Activated effector memory CD4-positive, alpha-beta T cell treated with anti-CD3 and anti-CD28 coated beads, Interleukin-2, amount 50 U/mL, for 16 hours (primary cell): ENCODE results near the gene L1TD1.
"Not testable (repeated sequence)": the region's sequence is repeated elsewhere in the genome, so short reads cannot be mapped to it uniquely, and the experiment has no call there.

Experiments used
- DNase-seq: peaks from one replicate; pipeline ENCODE4 v3.0.0-alpha.2; 2020

The L1TD1 gene

GRCh38 chr1:62198781-62199125 lies 4.1 kb downstream of the L1TD1 start:
- DNase-seq = no peak

DNA sequence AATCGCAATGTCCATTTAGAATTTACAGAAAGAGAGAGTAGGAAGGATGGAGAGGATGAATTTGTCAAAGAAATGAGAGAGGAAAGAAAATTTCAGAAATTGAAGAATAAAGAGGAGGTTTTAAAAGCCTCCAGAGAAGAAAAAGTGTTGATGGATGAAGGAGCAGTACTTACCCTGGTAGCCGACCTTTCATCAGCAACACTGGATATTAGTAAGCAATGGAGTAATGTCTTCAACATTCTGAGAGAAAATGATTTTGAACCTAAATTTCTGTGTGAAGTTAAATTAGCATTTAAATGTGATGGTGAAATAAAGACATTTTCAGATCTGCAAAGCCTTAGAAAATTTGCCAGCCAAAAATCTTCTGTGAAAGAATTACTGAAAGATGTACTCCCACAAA lies 12.5 kb downstream of the L1TD1 start:
- no peak for DNase-seq

- DNase-seq = no peak
These were observed 13.4 kb downstream of the L1TD1 start for GRCh38 chr1:62208087-62208486.

DNA sequence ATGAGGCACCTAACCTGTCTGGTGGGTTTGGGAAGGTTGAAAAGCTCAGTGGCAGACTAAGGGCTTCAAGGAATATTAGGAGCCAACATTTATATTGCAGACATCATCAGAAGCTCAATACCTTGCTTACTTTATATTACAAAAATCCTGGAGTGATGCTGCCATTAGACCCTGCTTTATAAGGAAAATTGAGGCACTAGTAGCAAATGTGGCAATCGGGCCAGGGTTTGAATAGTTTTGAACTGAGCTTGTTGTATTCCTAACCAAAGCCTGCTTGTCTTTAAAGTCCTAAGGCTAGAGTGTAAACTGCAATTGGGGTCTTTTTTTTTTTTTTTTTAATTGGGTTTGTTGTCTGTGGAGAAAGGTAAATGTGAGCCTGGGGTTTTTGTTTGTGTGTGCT lies 14.3 kb downstream of the L1TD1 start:
- no peak for DNase-seq

DNA sequence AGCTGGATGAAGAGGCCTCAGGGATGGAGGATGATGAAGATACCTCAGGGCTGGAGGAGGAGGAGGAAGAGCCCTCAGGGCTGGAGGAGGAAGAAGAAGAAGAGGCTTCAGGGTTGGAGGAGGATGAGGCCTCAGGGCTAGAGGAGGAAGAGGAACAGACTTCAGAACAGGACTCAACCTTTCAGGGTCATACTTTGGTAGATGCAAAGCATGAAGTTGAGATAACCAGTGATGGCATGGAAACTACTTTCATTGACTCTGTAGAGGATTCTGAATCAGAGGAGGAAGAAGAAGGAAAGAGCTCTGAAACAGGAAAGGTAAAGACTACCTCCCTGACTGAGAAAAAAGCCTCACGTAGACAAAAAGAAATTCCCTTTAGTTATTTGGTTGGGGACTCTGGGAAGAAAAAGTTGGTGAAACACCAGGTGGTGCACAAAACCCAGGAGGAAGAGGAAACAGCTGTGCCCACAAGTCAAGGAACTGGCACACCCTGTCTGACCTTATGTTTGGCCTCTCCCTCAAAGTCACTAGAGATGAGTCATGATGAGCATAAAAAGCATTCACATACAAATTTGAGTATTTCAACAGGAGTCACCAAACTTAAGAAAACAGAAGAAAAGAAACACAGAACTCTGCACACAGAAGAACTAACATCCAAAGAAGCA lies 15.4 kb downstream of the L1TD1 start:
- DNase-seq = no peak

GRCh38 chr1:62210960-62211359 lies 16.3 kb downstream of the L1TD1 start:
- no peak for DNase-seq

- DNase-seq = no peak
These were observed 17.8 kb downstream of the L1TD1 start for GRCh38 chr1:62212411-62212810.

- DNase-seq = no peak
These were observed 18.6 kb downstream of the L1TD1 start for GRCh38 chr1:62213075-62213914.

GRCh38 chr1:62218604-62219003 lies 24.0 kb downstream of the L1TD1 start:
- DNase-seq = no peak

DNA sequence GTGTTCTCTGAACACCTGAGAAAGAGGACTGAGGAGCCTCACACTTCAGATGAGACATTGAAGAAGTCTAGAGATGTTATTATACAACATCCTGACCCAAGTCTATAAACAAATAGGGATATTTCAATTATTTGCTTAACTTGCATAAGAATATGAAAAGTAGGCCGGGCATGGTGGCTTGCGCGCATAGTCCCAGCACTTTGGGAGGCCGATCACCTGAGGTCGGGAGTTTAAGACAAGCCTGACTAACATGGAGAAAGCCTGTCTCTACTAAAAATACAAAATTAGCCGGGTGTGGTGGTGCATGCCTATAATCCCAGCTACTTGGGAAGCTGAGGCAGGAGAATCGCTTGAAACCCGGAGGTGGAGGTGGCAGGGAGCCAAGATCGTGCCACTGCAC lies 25.8 kb downstream of the L1TD1 start:
- not testable (repeated sequence) for DNase-seq

- DNase-seq = no peak
These were observed 26.5 kb downstream of the L1TD1 start for GRCh38 chr1:62221171-62221570.

DNA sequence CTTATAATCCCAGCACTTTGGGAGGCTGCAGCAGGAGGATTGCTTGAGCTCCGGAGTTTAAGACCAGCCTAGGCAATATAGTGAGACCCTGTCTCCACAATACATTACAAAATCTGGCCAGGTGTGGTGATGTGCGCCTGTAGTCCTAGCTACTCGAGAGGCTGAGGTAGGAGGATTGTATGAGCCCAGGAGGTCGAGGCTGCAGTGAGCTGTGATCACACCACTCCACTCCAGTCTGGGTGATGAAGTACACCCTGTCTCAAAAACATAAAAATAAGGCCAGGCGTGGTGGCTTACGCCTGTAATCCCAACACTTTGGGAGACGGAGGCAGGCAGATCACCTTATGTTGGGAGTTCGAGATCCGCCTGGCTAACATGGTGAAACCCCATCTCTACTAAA lies 27.7 kb downstream of the L1TD1 start:
- no peak for DNase-seq

GRCh38 chr1:62224182-62224581 lies 29.5 kb downstream of the L1TD1 start:
- DNase-seq = no peak

DNA sequence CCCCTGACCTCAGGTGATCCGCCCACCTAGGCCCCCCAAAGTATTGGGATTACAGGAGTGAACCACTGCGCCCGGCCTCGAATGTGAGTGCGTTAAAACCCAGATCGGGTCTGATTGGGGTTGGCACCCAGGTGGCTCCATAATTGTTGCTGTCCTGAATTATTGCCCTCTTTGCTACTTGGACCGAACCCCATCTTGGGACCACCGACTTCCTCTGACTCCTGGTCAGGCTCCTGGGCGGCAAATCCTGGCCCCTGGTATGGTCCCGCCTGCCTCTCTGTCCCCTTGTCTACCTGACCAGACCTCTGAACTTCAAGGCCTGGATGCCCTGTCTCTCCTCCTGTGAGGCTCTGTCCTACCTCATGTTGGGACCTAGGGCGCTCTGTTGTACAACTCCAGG lies 32.8 kb downstream of the L1TD1 start:
- DNase-seq = no peak

DNA sequence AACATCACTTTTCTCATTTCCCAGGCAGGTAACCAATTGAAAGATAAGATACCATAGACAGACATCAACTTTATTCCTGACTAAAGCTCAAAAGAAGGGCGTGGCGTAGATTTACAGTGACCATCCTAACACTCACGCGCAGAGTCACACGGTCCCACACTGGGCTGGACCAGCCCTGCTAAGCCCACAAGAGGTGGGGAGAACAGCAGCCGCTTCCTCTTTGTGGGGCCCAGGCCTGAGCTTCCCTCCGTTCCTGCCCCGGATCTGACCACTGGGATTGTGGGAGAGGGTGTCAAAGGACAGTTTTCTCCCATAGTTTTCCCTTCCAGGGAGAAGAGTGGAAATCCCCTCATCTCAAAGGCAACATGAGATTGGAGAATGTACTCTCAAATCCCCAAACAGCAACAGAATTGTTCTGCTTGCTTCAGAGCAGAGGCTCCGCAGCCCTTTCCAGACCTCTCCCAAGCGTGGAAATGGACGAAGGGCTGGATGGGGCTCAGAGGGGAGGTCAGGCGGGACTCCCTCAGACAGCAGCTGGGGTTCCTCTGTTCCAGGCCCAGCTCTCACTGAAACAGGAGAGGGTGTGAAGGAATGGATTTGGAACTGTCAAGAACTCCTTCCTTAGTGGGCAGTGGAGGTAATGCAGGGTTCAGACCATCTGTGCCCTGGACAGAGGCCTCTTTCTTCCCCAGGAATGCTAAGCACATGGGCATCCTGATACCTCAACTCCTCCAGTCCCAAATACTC lies 33.7 kb downstream of the L1TD1 start:
- no peak for DNase-seq

- no peak for DNase-seq
These were observed 34.2 kb downstream of the L1TD1 start for GRCh38 chr1:62228883-62229187.

DNA sequence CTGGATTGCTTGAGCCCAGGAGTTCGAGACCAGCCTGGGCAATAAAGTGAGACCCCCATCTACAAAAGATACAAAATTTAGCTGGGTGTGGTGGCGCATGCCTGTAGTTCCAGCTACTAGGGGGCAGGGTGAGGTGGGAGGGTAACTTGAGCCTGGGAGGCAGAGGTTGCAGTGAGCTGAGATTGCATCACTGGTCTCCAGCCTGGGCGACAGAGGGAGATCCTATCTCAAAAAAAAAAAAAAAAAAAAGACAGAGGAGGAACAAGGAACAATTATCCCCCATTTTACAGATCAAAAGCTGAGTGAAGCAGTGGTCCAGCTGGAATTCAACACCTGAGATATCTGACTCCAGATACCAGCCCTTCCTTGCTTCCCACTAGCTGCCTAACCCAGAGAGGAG lies 34.8 kb downstream of the L1TD1 start:
- DNase-seq = no peak

DNA sequence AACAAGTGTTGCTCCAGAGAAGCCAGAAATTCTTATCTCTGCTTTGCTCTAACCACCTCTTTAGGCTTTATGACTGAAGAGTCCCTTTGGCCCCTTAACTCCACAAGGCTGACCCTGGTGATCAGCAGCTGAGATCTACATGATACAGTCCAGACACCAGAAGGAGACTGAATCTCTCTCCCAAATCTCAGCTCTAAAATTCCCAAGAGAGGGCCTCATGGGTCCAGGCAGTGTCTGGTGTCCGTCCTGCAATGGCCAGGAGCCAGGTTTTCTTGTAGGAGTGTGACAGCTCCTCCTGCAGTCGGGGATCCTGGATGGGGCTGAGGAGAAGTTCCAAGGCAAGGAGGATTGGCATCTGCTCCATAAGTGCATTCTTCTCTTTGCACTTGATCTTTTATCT lies 35.3 kb downstream of the L1TD1 start:
- DNase-seq = no peak

DNA sequence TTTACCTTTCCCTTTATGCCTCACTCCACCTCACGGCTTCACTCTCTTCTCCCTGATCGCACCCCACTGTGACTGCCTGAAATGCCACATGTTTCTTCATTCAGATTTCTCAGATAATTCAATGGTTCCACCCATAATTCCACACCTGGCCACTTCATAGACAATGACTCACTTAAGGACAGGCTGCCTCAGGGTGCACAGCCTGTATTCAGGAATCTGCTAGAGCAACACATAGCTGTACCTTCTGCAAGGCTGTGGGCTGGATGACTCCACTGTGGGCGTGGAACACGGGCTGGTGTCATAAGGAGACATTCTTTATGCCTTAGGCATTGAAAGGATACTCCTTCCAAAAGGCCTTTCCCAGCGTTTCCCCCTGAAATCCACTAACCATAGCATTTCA lies 36.1 kb downstream of the L1TD1 start:
- DNase-seq = no peak

DNA sequence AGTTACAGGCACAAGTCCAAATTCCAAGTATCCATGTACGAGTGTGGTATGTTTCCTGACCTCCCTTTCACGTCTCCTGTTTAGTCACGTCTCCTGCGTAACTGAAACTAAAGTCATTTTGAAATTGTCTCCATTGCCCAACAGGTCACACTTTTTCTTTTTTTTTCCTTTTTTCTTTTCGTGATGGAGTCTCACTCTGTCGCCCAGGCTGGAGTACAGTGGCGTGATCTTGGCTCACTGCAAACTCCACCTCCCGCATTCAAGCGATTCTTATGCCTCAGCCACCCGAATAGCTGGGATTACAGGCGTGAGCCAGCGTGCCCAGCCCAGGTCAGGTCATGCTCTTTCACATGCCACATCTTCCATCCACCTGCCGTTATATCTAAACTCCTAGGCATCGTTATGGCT lies 38.2 kb downstream of the L1TD1 start:
- DNase-seq = no peak

GRCh38 chr1:62233926-62234450 lies 39.3 kb downstream of the L1TD1 start:
- DNase-seq = no peak

GRCh38 chr1:62234688-62235087 lies 40.0 kb downstream of the L1TD1 start:
- no peak for DNase-seq

DNA sequence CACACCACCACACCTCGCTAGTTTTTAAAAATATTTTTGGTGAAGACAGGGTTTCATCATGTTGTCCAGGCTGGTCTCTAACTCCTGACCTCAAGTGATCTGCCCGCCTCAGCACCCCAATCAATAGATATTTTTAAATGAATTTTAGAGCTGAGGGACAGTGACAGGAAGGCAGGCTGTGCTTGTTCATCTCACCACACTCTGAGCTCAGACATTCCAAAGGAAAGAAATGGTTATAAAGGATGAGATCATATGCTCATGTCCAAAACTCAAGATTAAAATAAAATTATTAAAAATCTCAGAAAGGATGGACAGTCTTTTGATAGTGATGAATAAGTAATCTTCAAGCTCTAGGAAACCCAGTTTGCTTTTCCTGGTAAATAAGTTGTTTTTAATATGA lies 40.9 kb downstream of the L1TD1 start:
- no peak for DNase-seq

DNA sequence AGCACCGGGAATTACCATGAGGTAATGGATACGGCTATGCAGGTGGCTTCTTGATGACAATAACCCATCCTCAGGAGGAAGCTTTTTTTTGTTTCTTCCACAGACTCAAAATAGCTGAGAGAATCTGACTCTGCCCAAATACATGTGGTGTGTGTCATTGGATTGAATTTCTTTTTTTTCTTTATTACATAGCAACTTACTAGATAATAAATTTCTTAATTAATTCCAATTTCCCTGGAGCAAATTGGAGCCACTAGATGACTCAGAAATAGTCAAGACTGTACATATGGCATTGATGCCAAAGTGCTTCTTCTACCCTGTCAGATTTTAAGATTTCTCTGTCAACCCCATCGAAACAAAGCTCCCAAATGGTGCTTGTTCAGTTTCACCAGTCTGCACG lies 42.7 kb downstream of the L1TD1 start:
- DNase-seq = no peak
